Measurements from ENCODE around the gene ARHGEF7. TPM values are rescaled to one million over a fixed set of nuclear protein-coding genes. Genes with fewer than 3 reads are reported as not detected.

The ARHGEF7 gene
- total RNA-seq, 1 donor from 2014 or later: 31.6 TPM

DNA sequence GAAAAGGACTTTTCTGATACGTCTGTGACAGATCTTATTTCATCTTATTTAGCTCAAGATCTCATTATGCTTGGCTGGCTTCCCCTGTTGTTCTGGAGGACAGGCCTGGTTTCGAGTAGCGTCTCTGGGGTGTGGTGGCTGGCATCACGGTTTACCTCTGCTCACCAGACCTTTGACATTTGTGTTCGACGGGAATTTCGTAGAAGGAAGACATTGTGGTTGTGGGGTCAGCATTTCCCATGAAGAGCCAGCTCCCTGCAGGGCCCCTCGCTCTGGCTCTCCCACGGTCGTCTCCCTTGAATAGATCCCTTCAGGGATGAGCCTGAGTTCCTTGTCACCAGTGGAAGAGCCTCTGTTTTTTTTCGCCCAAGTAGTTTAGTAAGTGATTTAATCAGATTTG is 126.8 kb downstream of the ARHGEF7 start:
- DNase-seq (ENCODE audit: low read depth) (no peak), FAIRE-seq (no peak)
- Histone ChIP-seq H3K27me3 (ENCODE audit: control insufficient read depth, insufficient read depth, low read length) (no peaks in the 10 kb centered on the region), H3K4me3 (ENCODE audit: low read depth, low read length) (no peak overlapping the region), H3K36me3 (ENCODE audit: control insufficient read depth, insufficient read depth, low read length) (peaks cover 1% of the 10 kb centered on the region)
- TF ChIP-seq, protein P1, sequence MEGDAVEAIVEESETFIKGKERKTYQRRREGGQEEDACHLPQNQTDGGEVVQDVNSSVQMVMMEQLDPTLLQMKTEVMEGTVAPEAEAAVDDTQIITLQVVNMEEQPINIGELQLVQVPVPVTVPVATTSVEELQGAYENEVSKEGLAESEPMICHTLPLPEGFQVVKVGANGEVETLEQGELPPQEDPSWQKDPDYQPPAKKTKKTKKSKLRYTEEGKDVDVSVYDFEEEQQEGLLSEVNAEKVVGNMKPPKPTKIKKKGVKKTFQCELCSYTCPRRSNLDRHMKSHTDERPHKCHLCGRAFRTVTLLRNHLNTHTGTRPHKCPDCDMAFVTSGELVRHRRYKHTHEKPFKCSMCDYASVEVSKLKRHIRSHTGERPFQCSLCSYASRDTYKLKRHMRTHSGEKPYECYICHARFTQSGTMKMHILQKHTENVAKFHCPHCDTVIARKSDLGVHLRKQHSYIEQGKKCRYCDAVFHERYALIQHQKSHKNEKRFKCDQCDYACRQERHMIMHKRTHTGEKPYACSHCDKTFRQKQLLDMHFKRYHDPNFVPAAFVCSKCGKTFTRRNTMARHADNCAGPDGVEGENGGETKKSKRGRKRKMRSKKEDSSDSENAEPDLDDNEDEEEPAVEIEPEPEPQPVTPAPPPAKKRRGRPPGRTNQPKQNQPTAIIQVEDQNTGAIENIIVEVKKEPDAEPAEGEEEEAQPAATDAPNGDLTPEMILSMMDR (IDR thresholded peaks at IDR 0.05; ENCODE audit: insufficient read depth, low read length, severe bottlenecking): no peak

DNA sequence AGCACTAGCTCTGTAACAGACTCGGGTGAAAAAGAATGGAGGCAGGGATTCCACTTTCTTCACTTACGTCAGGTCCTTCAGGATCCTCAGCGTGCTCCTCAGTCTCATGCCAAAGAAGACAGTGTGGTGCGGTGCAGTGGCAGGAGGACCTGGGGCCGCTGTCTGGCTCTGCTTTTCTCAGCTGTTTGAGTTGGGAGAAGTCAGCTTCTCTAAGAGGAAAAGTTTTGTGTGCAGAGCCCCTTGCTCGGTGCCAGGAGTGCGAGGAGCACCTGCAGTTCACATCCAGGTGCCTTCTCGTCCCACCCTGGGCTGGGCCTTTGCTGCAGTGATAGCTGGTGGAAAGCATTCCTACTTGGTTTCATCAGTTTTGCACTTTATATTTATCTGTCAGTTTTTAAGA is 127.5 kb downstream of the ARHGEF7 start:
- FAIRE-seq: no peak

DNA sequence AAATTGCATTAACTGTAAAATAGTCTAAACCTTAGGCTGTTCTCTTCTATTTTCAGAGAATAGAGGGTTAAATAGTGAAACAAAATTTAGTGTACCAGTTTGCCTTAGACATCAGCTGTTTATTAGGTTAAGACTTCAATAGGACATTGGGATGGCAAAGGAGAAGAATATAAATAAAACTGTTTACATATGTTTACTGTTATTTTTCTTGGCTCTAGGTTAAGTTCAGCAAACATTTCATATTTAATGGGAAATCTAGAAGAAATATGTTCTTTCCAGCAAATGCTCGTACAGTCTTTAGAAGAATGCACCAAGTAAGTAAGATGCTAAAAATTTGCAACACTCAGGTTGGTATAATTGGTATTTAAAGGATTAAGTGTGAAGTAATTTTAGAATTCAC is 128.9 kb downstream of the ARHGEF7 start:
- FAIRE-seq: no peak
- TF ChIP-seq, protein P1 (IDR thresholded peaks at IDR 0.05; ENCODE audit: insufficient read depth, low read length, severe bottlenecking): no peak
- H3K27me3 ChIP-seq (ENCODE audit: control insufficient read depth, insufficient read depth, low read length): no peaks in the 10 kb centered on the region
- no peak for DNase-seq (ENCODE audit: low read depth)
- no peak overlapping the region for H3K4me3 ChIP-seq (ENCODE audit: low read depth, low read length)
- peaks cover 1% of the 10 kb centered on the region for H3K36me3 ChIP-seq (ENCODE audit: control insufficient read depth, insufficient read depth, low read length)

More for the DNA sequence above, 127.5 kb downstream of the ARHGEF7 start:
- H3K36me3 ChIP-seq (ENCODE audit: control insufficient read depth, insufficient read depth, low read length): peaks cover 1% of the 10 kb centered on the region
- DNase-seq (ENCODE audit: low read depth): no peak
- no peaks in the 10 kb centered on the region for H3K27me3 ChIP-seq (ENCODE audit: control insufficient read depth, insufficient read depth, low read length)
- TF ChIP-seq, protein P1 (IDR thresholded peaks at IDR 0.05; ENCODE audit: insufficient read depth, low read length, severe bottlenecking): no peak
- H3K4me3 ChIP-seq (ENCODE audit: low read depth, low read length): no peak overlapping the region

DNA sequence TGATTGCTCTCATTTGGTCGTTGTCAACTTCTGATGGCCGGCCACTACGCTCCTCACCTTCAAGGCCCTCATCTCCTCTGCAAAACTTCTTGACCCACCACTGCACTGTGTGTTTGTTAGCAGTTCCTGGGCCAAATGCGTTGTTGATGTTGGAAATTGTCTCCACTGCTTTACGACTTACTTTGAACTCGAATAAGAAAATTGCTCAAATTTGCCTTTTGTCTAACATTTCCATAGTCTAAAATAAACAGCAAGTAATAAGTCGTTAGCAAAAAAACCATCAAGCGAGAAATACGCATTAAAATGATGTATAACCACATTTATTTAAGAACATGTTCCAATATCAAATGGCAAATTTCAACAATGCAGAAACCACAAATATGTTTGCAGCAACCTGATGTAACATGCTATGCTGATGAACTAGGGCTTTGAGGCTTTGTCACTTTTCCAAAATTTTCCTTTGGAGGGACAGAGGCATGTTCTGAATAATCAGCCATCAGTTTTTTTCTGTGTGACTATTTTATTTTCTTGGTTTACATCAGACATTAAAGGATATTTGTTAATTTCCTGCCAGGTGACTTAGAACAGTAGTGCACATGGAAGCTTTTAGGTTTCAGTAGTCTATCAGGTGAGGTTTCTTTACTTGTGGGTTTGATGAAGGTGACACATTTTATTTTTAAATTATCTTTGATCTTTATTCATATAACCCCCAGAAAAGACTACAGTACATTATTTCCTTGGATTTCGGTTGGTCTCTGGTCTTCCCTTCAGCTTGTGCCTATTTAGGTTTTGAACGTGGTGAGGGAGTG is 130.7 kb downstream of the ARHGEF7 start:
- Histone ChIP-seq H3K36me3 (ENCODE audit: control insufficient read depth, insufficient read depth, low read length) (peaks cover 3% of the 10 kb centered on the region), H3K4me3 (ENCODE audit: low read depth, low read length) (no peak overlapping the region), H3K27me3 (ENCODE audit: control insufficient read depth, insufficient read depth, low read length) (no peaks in the 10 kb centered on the region)
- no peak for FAIRE-seq
- TF ChIP-seq, protein P1 (IDR thresholded peaks at IDR 0.05; ENCODE audit: insufficient read depth, low read length, severe bottlenecking): no peak
- peak; percentile 52 for DNase-seq (ENCODE audit: low read depth)

DNA sequence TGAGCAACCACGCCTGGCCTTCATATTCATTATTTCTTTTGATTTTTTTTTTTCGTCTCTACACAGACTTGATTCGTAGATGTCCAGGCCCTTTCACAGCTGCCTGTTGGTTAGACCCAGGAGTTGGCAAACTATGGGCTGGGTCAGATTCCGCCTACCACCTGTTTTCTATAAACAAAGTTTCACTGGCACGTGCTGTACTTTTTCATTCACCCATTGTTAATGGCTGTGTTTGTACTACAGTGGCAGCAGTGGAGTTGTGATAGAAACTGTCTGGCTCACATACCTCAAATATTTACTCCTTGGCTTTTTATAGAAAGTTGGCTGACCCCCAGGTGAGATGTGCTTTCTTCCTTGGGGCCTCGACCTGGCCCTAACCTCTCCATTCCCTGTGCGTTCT is 132.4 kb downstream of the ARHGEF7 start:
- H3K4me3 ChIP-seq (ENCODE audit: low read depth, low read length): no peak overlapping the region
- peaks cover 5% of the 10 kb centered on the region for H3K36me3 ChIP-seq (ENCODE audit: control insufficient read depth, insufficient read depth, low read length)
- no peak for DNase-seq (ENCODE audit: low read depth)
- TF ChIP-seq, protein P1 (IDR thresholded peaks at IDR 0.05; ENCODE audit: insufficient read depth, low read length, severe bottlenecking): no peak
- FAIRE-seq: no peak
- H3K27me3 ChIP-seq (ENCODE audit: control insufficient read depth, insufficient read depth, low read length): no peaks in the 10 kb centered on the region

DNA sequence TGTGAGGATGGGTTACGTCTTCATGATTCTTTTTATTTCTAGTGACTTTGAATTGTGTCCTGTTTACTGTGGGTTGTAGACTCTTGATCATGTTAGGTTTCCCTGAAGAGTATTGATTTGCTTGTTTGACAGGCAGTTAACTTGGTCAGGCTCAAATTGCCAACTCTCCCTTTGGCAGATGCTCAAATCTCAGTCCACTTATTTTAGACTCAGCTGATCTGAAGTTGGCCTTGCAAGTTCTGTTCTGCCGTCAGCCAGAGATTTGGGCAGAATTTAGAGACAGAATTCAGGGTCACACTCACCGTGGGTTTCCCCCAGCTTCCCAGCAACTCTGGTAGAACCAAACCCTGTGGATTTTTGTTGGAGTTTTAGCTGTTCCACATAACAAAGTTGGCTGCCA is 133.7 kb downstream of the ARHGEF7 start:
- no peak overlapping the region for H3K4me3 ChIP-seq (ENCODE audit: low read depth, low read length)
- DNase-seq (ENCODE audit: low read depth) (no peak), FAIRE-seq (no peak)
- TF ChIP-seq, protein P1 (IDR thresholded peaks at IDR 0.05; ENCODE audit: insufficient read depth, low read length, severe bottlenecking): no peak
- H3K27me3 ChIP-seq (ENCODE audit: control insufficient read depth, insufficient read depth, low read length): no peaks in the 10 kb centered on the region
- H3K36me3 ChIP-seq (ENCODE audit: control insufficient read depth, insufficient read depth, low read length): peaks cover 3% of the 10 kb centered on the region

Measured in bronchial epithelial cell (primary cell).